GM12878 (cell line): ENCODE results near the gene RASAL1. TPM values are rescaled to one million over a fixed set of nuclear protein-coding genes. Genes with fewer than 3 reads are reported as not detected.
A peak's percentile ranks its signal among the peaks of the same experiment; 100 is the strongest.

Source experiments
- ATAC-seq: fragments of 200-7000 bp; cut with Tn5 transposase; 3 replicates; pipeline ENCODE4 v1.9.1; 2020; ENCODE audit warnings: mild to moderate bottlenecking, moderate library complexity
- BruUV-seq: library from RNA; stranded (reverse); fragments of 400-500 nt; replicated peaks from 2 replicates; lab custom pipeline; 2021; lab: Mats Ljungman, UMichigan
- CTCF ChIA-PET: fragments of 300-600 bp; sonication (Branson Sonifier 250); formaldehyde crosslinking; extraction: SDS; loops from one replicate; lab custom pipeline; 2021; ENCODE audit warnings: inconsistent platforms; lab: Yijun Ruan, JAX
- POLR2A ChIA-PET: fragments of 350-600 bp; formaldehyde crosslinking; extraction: SDS; loops from one replicate; lab custom pipeline; 2021; ENCODE audit warnings: inconsistent platforms; lab: Charles Lee
- RAD21 ChIA-PET: fragments of 300-600 bp; sonication (Branson Sonifier 250); formaldehyde crosslinking; loops from one replicate; lab custom pipeline; 2023; ENCODE audit warnings: antibody characterized with exemption; ENCODE audit not compliant: unreplicated experiment; lab: Charles Lee
- SMC1A ChIA-PET: fragments of 300-600 bp; sonication (Branson Sonifier 250); formaldehyde crosslinking; loops from one replicate; lab custom pipeline; 2023; ENCODE audit not compliant: unreplicated experiment, uncharacterized antibody; lab: Charles Lee
- DNase-seq: peaks from one replicate; pipeline ENCODE4 v3.0.0-alpha.2; 2011; ENCODE audit warnings: low read depth, low spot score
- FAIRE-seq: peaks from 3 replicates; lab custom pipeline; 2011; peaks lifted over from hg19 to GRCh38; lab: Jason Lieb, UNC
- H2AFZ ChIP-seq: 2 replicates; pipeline ENCODE4 v1.6.0; 2011; ENCODE audit warnings: low read depth, low read length, control low read depth; ENCODE audit not compliant: control insufficient read depth
- H3K27ac ChIP-seq: 2 replicates; pipeline ENCODE4 v1.5.1; 2011; ENCODE audit warnings: control low read depth; ENCODE audit not compliant: control insufficient read depth, insufficient read depth
- H3K27me3 ChIP-seq, 2 experiments: replicated peaks in 1 of 2; 2 replicates each; pipeline versions ENCODE4 v1.6.0 to v1.6.1; 2011; ENCODE audit warnings: low read length in 1 of 2; ENCODE audit not compliant: control insufficient read depth in 2 of 2, insufficient read depth in 2 of 2
- H3K36me3 ChIP-seq, 2 experiments: 2 replicates each; pipeline ENCODE4 v1.5.1; 2011; ENCODE audit warnings: low read length in 1 of 2; ENCODE audit not compliant: control insufficient read depth in 2 of 2, insufficient read depth in 2 of 2
- H3K4me1 ChIP-seq: 2 replicates; pipeline ENCODE4 v1.6.1; 2011; ENCODE audit warnings: mild to moderate bottlenecking, low read length, moderate library complexity, mixed read lengths; ENCODE audit not compliant: control insufficient read depth, insufficient read depth
- H3K4me2 ChIP-seq: 2 replicates; pipeline ENCODE4 v1.6.0; 2011; ENCODE audit warnings: control low read depth; ENCODE audit not compliant: control insufficient read depth, insufficient read depth
- H3K4me3 ChIP-seq: fragments of 200-600 bp; sonication (generic); 2 replicates; pipeline ENCODE4 v1.5.1; 2016
- H3K79me2 ChIP-seq: 2 replicates; pipeline ENCODE4 v1.6.0; 2011; ENCODE audit warnings: low read length; ENCODE audit not compliant: control insufficient read depth, insufficient read depth
- H3K9ac ChIP-seq: 2 replicates; pipeline ENCODE4 v1.8.0; 2011; ENCODE audit warnings: low read length, control low read depth, mixed read lengths; ENCODE audit not compliant: control insufficient read depth, insufficient read depth
- H3K9me3 ChIP-seq: replicated peaks from 3 replicates; pipeline ENCODE4 v1.5.1; 2011; ENCODE audit warnings: mild to moderate bottlenecking, low read length; ENCODE audit not compliant: control insufficient read depth, insufficient read depth
- H4K20me1 ChIP-seq: 2 replicates; pipeline ENCODE4 v1.6.0; 2011; ENCODE audit not compliant: control insufficient read depth, insufficient read depth
- MEF2A ChIP-seq: IDR thresholded peaks from 2 replicates; pipeline ENCODE4 v1.6.1; 2011; ENCODE audit warnings: low read depth, mild to moderate bottlenecking, low read length, moderate library complexity; ENCODE audit not compliant: insufficient read depth
- SMARCA5 ChIP-seq: fragments of 450-650 bp; IDR thresholded peaks from 2 replicates; pipeline ENCODE4 v1.6.1; 2017; ENCODE audit warnings: mild to moderate bottlenecking
- in situ Hi-C: fragments of 300-500 bp; cut with MboI; formaldehyde crosslinking; loops from 9 replicates; pipeline ENCODE4 v1.14.3; 2018; ENCODE audit warnings: mixed read lengths
- intact Hi-C: fragments of 100-400 bp; cut with micrococcal nuclease; formaldehyde crosslinking; loops from one replicate; pipeline ENCODE4 v1.14.2; 2022; ENCODE audit not compliant: unreplicated experiment
- polyA plus RNA-seq, 11 experiments: library from polyadenylated mRNA; depleted of rRNA in 4 of 11; unstranded in 6 of 11; stranded (reverse) in 5 of 11; fragments of >200 nt; fragmentation: Nextera tagmentation in 4 of 11; fragmentation: Illumina TruSeq in 1 of 11; extraction: Ambion mirVana in 4 of 11; extraction: Trizol in 1 of 11; gene quantifications; 1 replicate in 1 of 11; 2 replicates in 10 of 11; pipeline versions ENCODE4 v1.2.1 to v1.2.3, GENCODE V29; 2011 to 2016; ENCODE audit warnings: inconsistent platforms in 2 of 11, missing spikeins in 2 of 11, low read depth in 1 of 11
- total RNA-seq, 4 experiments: library from RNA; depleted of rRNA in 3 of 4; stranded (reverse); fragments of >200 nt in 3 of 4; fragmentation: Illumina TruSeq in 1 of 4; extraction: Trizol in 1 of 4; gene quantifications; 2 replicates each; pipeline versions ENCODE4 v1.2.1 to v1.2.3, GENCODE V29; 2013 to 2021
- TF ChIP-seq, protein P1 (sequence below): fragments of 450-650 bp; IDR thresholded peaks from 2 replicates; pipeline ENCODE4 v1.6.1; 2016; ENCODE audit warnings: mild to moderate bottlenecking
- TF ChIP-seq, protein P2 (sequence below): fragments of 450-650 bp; IDR thresholded peaks from 2 replicates; pipeline ENCODE4 v1.6.1; 2016; ENCODE audit warnings: mild to moderate bottlenecking, moderate library complexity, borderline replicate concordance

RASAL1 gene
- total and polyA plus RNA-seq, 10 of the 15 experiments (the other 5 are each of a cell fraction or from before 2014, with no cell fraction given): 0.12 to 1.0 (median 0.52) TPM; not detected in 6

DNA sequence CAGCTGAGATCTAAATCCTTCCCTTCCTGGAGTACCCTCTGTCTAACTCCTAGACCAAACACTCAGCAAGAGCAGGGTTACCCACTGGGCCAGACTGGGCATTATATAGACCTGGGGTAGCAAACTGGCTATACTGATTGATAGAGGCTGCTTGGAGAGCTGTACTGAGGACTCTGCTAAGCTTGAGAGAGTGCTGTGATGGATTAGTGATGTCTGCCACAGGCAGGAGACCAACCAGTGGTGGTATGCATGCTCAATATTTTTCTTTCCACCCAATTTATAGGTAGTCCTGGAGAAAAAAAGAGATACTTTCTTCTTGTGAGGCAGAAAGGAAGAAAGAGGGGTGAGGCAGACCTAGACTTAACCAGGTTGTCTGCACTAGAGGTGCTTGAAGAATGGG is 45.7 kb downstream of the RASAL1 start:
- H3K4me3 ChIP-seq: no peak overlapping the region
- H3K9ac ChIP-seq: peak overlapping the region; percentile 4; the same call in 1 of the 2 replicates
- intact Hi-C loops: no loop called here
- TF ChIP-seq MEF2A (no peak), SMARCA5 (0 out of 2 replicates have a peak, but pooled peaks have one; percentile 7)
- TF ChIP-seq, protein P1, sequence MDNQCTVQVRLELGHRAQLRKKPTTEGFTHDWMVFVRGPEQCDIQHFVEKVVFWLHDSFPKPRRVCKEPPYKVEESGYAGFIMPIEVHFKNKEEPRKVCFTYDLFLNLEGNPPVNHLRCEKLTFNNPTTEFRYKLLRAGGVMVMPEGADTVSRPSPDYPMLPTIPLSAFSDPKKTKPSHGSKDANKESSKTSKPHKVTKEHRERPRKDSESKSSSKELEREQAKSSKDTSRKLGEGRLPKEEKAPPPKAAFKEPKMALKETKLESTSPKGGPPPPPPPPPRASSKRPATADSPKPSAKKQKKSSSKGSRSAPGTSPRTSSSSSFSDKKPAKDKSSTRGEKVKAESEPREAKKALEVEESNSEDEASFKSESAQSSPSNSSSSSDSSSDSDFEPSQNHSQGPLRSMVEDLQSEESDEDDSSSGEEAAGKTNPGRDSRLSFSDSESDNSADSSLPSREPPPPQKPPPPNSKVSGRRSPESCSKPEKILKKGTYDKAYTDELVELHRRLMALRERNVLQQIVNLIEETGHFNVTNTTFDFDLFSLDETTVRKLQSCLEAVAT: peak; percentile 97
- TF ChIP-seq, protein P2, sequence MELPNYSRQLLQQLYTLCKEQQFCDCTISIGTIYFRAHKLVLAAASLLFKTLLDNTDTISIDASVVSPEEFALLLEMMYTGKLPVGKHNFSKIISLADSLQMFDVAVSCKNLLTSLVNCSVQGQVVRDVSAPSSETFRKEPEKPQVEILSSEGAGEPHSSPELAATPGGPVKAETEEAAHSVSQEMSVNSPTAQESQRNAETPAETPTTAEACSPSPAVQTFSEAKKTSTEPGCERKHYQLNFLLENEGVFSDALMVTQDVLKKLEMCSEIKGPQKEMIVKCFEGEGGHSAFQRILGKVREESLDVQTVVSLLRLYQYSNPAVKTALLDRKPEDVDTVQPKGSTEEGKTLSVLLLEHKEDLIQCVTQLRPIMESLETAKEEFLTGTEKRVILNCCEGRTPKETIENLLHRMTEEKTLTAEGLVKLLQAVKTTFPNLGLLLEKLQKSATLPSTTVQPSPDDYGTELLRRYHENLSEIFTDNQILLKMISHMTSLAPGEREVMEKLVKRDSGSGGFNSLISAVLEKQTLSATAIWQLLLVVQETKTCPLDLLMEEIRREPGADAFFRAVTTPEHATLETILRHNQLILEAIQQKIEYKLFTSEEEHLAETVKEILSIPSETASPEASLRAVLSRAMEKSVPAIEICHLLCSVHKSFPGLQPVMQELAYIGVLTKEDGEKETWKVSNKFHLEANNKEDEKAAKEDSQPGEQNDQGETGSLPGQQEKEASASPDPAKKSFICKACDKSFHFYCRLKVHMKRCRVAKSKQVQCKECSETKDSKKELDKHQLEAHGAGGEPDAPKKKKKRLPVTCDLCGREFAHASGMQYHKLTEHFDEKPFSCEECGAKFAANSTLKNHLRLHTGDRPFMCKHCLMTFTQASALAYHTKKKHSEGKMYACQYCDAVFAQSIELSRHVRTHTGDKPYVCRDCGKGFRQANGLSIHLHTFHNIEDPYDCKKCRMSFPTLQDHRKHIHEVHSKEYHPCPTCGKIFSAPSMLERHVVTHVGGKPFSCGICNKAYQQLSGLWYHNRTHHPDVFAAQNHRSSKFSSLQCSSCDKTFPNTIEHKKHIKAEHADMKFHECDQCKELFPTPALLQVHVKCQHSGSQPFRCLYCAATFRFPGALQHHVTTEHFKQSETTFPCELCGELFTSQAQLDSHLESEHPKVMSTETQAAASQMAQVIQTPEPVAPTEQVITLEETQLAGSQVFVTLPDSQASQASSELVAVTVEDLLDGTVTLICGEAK: no peak
- H3K36me3 ChIP-seq: no peaks in the 10 kb centered on the region
- no peaks in the 10 kb centered on the region for H3K79me2 ChIP-seq
- H3K27me3 ChIP-seq: no peaks in the 10 kb centered on the region
- ChIA-PET RAD21 (interaction anchor here (0.6 to 2.7 kb wide), 12 partner anchors 8 to 86 kb away, joined by 3 to 23 read pairs (median 6); no protein-coding TSS in a partner anchor), SMC1A (interaction anchor here (0.9 to 16.1 kb wide), 9 partner anchors 9 to 97 kb away, joined by 3 to 416 read pairs (median 8); partner anchors contain the start of gene DTX1), POLR2A (interaction anchor here (0.5 to 3.9 kb wide), 8 partner anchors 9 to 111 kb away, joined by 3 to 41 read pairs (median 6); partner anchors contain the start of genes DTX1 and OAS2), CTCF (interaction anchor here (1.1 to 7.0 kb wide), 9 partner anchors 8 to 110 kb away, joined by 3 to 98 read pairs (median 6); no protein-coding TSS in a partner anchor)
- peak; percentile 6; the same call in 1 of the 3 replicates for ATAC-seq
- in situ Hi-C loops: loop anchor here (10.0 kb wide), 1 partner anchor 45 kb away; no protein-coding TSS in a partner anchor
- peak overlapping the region; percentile 2; the same call in 1 of the 2 replicates for H3K4me2 ChIP-seq
- no TSS peak for BruUV-seq
- H2AFZ ChIP-seq: peak overlapping the region; percentile 46; the same call in 1 of the 2 replicates
- H3K27ac ChIP-seq: peak overlapping the region; percentile 68
- H4K20me1 ChIP-seq: no peaks in the 10 kb centered on the region
- H3K9me3 ChIP-seq: no peaks in the 10 kb centered on the region; the same call in 2 of the 3 replicates
- FAIRE-seq: no peak
- H3K4me1 ChIP-seq: peaks cover 50% of the 10 kb centered on the region
- DNase-seq: no peak
